H1 (cell line): ENCODE results near the gene CCDC159. TPM values are rescaled to one million over a fixed set of nuclear protein-coding genes. Genes with fewer than 3 reads are reported as not detected.
A peak's percentile ranks its signal among the peaks of the same experiment; 100 is the strongest.

Source experiments
- CTCF ChIA-PET: fragments of 300-600 bp; sonication (Branson Sonifier 250); formaldehyde crosslinking; loops from one replicate; lab custom pipeline; 2021; ENCODE audit not compliant: partially characterized antibody; lab: Charles Lee
- POLR2A ChIA-PET: fragments of 300-600 bp; sonication (Branson Sonifier 250); formaldehyde crosslinking; loops from one replicate; lab custom pipeline; 2021; ENCODE audit warnings: inconsistent platforms; ENCODE audit not compliant: partially characterized antibody; lab: Charles Lee
- DNase-seq, 2 experiments: peaks; one replicate each; pipeline versions ENCODE4 v3.0.0 to v3.0.0-alpha.2; 2010 to 2022; ENCODE audit warnings: low spot score in 2 of 2, low read depth in 1 of 2, mixed read lengths in 1 of 2
- FAIRE-seq: peaks from 2 replicates; lab custom pipeline; 2011; peaks lifted over from hg19 to GRCh38; lab: Jason Lieb, UNC
- H2AFZ ChIP-seq: 2 replicates; pipeline ENCODE4 v1.8.1; 2012; ENCODE audit warnings: low read length, inconsistent platforms
- H2AK5ac ChIP-seq: 2 replicates; pipeline ENCODE4 v1.6.1; 2013; ENCODE audit warnings: low read depth, low read length
- H2BK120ac ChIP-seq: replicated peaks from 2 replicates; pipeline ENCODE3; 2013; ENCODE audit warnings: low read depth, low read length, inconsistent platforms
- H2BK12ac ChIP-seq: 2 replicates; pipeline ENCODE4 v1.6.1; 2013; ENCODE audit warnings: low read depth, low read length
- H2BK15ac ChIP-seq: 2 replicates; pipeline ENCODE4 v1.6.1; 2013; ENCODE audit warnings: low read length
- H2BK20ac ChIP-seq: 2 replicates; pipeline ENCODE4 v1.6.1; 2013; ENCODE audit warnings: low read length
- H2BK5ac ChIP-seq: 2 replicates; pipeline ENCODE4 v1.6.1; 2013; ENCODE audit warnings: low read depth, low read length
- H3K14ac ChIP-seq: 2 replicates; pipeline ENCODE4 v1.6.1; 2013; ENCODE audit warnings: inconsistent platforms; ENCODE audit not compliant: insufficient read length
- H3K18ac ChIP-seq: 2 replicates; pipeline ENCODE4 v1.6.1; 2013; ENCODE audit warnings: low read length; ENCODE audit errors: extremely low read depth
- H3K23ac ChIP-seq: 2 replicates; pipeline ENCODE4 v1.6.1; 2013; ENCODE audit warnings: inconsistent platforms; ENCODE audit not compliant: insufficient read length
- H3K23me2 ChIP-seq: 2 replicates; pipeline ENCODE4 v1.6.1; 2013; ENCODE audit warnings: low read depth, low read length
- H3K27ac ChIP-seq: 2 replicates; pipeline ENCODE4 v1.6.1; 2011; ENCODE audit warnings: low read depth, low read length, inconsistent platforms
- H3K27me3 ChIP-seq, 4 experiments: replicated peaks in 1 of 4; 1 replicate in 1 of 4; 2 replicates in 3 of 4; pipeline versions ENCODE4 v1.6.1 to v1.8.1; 2011 to 2013; ENCODE audit warnings: low read length in 3 of 4, mild to moderate bottlenecking in 3 of 4, inconsistent platforms in 2 of 4, mixed read lengths in 2 of 4, moderate library complexity in 1 of 4; ENCODE audit not compliant: control insufficient read depth in 3 of 4, insufficient read depth in 3 of 4; ENCODE audit errors: extremely low read depth in 1 of 4
- H3K36me3 ChIP-seq, 4 experiments: 2 replicates each; pipeline versions ENCODE4 v1.6.1 to v1.8.1; 2011 to 2013; ENCODE audit warnings: mild to moderate bottlenecking in 4 of 4, low read length in 3 of 4, moderate library complexity in 2 of 4, control low read depth in 1 of 4, inconsistent platforms in 1 of 4; ENCODE audit not compliant: insufficient read depth in 4 of 4, control insufficient read depth in 2 of 4
- H3K4ac ChIP-seq: replicated peaks from 2 replicates; pipeline ENCODE3; 2013; ENCODE audit warnings: low read length, low read depth, mixed read lengths, inconsistent platforms; ENCODE audit not compliant: insufficient read length
- H3K4me1 ChIP-seq, 4 experiments: replicated peaks in 1 of 4; 1 replicate in 1 of 4; 2 replicates in 3 of 4; pipeline versions ENCODE4 v1.6.1 to v1.8.1; 2011 to 2013; ENCODE audit warnings: low read length in 3 of 4, inconsistent platforms in 2 of 4, mixed read lengths in 1 of 4; ENCODE audit not compliant: insufficient read depth in 4 of 4, control insufficient read depth in 3 of 4
- H3K4me2 ChIP-seq, 2 experiments: 2 replicates each; pipeline versions ENCODE4 v1.6.1 to v1.8.1; 2011 to 2013; ENCODE audit warnings: low read depth in 2 of 2, low read length in 2 of 2, control low read depth in 1 of 2, inconsistent platforms in 1 of 2, mild to moderate bottlenecking in 1 of 2; ENCODE audit not compliant: insufficient read depth in 1 of 2
- H3K4me3 ChIP-seq, 4 experiments: fragments of 200-600, 300-600 bp in 1 of 4; sonication (generic), shearing (Covaris generic), sonication (Bioruptor Twin) in 1 of 4; 2 replicates each; pipeline versions ENCODE4 v1.5.1 to v1.8.1; 2011 to 2016; ENCODE audit warnings: low read length in 4 of 4, low read depth in 3 of 4, control low read depth in 2 of 4, inconsistent platforms in 2 of 4, mild to moderate bottlenecking in 2 of 4, mixed read lengths in 1 of 4, moderate library complexity in 1 of 4; ENCODE audit not compliant: insufficient read depth in 2 of 4; ENCODE audit errors: extremely low read depth in 1 of 4
- H3K56ac ChIP-seq: replicated peaks from 2 replicates; pipeline ENCODE3; 2013; ENCODE audit warnings: low read depth, mild to moderate bottlenecking, mixed read lengths, low read length, inconsistent platforms; ENCODE audit not compliant: insufficient read length
- H3K79me1 ChIP-seq: 2 replicates; pipeline ENCODE4 v1.6.1; 2013; ENCODE audit warnings: low read depth, low read length, control low read depth
- H3K79me2 ChIP-seq, 2 experiments: 2 replicates each; pipeline versions ENCODE4 v1.6.1 to v1.8.1; 2012 to 2013; ENCODE audit warnings: low read length in 2 of 2, mild to moderate bottlenecking in 2 of 2, inconsistent platforms in 1 of 2; ENCODE audit not compliant: insufficient read depth in 2 of 2, control insufficient read depth in 1 of 2
- H3K9ac ChIP-seq, 4 experiments: replicated peaks in 1 of 4; 1 replicate in 1 of 4; 2 replicates in 3 of 4; pipeline versions ENCODE4 v1.6.1 to v1.8.1; 2011 to 2013; ENCODE audit warnings: low read depth in 3 of 4, low read length in 3 of 4, control low read depth in 2 of 4, mild to moderate bottlenecking in 2 of 4, moderate library complexity in 2 of 4, inconsistent platforms in 1 of 4; ENCODE audit errors: extremely low read depth in 1 of 4
- H3K9me3 ChIP-seq, 2 experiments: 2 replicates each; pipeline versions ENCODE4 v1.6.1 to v1.8.1; 2012 to 2013; ENCODE audit warnings: mild to moderate bottlenecking in 2 of 2, moderate library complexity in 2 of 2, control low read depth in 1 of 2, inconsistent platforms in 1 of 2, low read depth in 1 of 2, low read length in 1 of 2, mixed read lengths in 1 of 2; ENCODE audit not compliant: insufficient read depth in 2 of 2
- H4K20me1 ChIP-seq, 2 experiments: replicated peaks in 1 of 2; 2 replicates each; pipeline versions ENCODE3 to v1.8.1; 2011 to 2013; ENCODE audit warnings: inconsistent platforms in 2 of 2, low read length in 2 of 2, mild to moderate bottlenecking in 1 of 2; ENCODE audit not compliant: insufficient read depth in 2 of 2, control insufficient read depth in 1 of 2
- H4K5ac ChIP-seq: 2 replicates; pipeline ENCODE4 v1.6.1; 2013; ENCODE audit warnings: low read length, low read depth, mixed read lengths, inconsistent platforms; ENCODE audit not compliant: insufficient read length
- H4K8ac ChIP-seq: 2 replicates; pipeline ENCODE4 v1.8.0; 2013; ENCODE audit warnings: mild to moderate bottlenecking, moderate library complexity, low read length, inconsistent platforms; ENCODE audit not compliant: insufficient read depth; ENCODE audit errors: extremely low read depth
- H4K91ac ChIP-seq: replicated peaks from 2 replicates; pipeline ENCODE3; 2013; ENCODE audit warnings: low read length, mixed read lengths, inconsistent platforms; ENCODE audit not compliant: insufficient read length
- EGR1 ChIP-seq: IDR thresholded peaks from 2 replicates; pipeline ENCODE4 v1.6.1; 2011; ENCODE audit warnings: low read depth, low read length, borderline replicate concordance
- WGBS, 2 experiments: shearing (Covaris generic) in 1 of 2; methylation state at CpG; one replicate each; pipeline versions ENCODE4 v1.1.6 to v1.1.7; 2013 to 2015; ENCODE audit warnings: low lambda C conversion rate in 2 of 2, mixed read lengths in 2 of 2, inconsistent platforms in 1 of 2, low coverage in 1 of 2, missing lambda C conversion rate in 1 of 2; ENCODE audit not compliant: insufficient replicate concordance in 2 of 2, insufficient coverage in 1 of 2, insufficient read length in 1 of 2; ENCODE audit errors: extremely low coverage in 1 of 2, missing lambda C conversion rate in 1 of 2; 5-methylcytosine and 5-hydroxymethylcytosine counted together
- polyA plus RNA-seq, 7 experiments: library from polyadenylated mRNA; depleted of rRNA in 3 of 7; stranded (reverse) in 5 of 7; unstranded in 2 of 7; fragments of >200 nt in 5 of 7; fragments of 200-250 nt in 2 of 7; gene quantifications; 1 replicate in 5 of 7; 2 replicates in 1 of 7; 4 replicates in 1 of 7; pipeline versions ENCODE4 v1.2.1 to v1.2.3, GENCODE V29; 2011 to 2013; ENCODE audit warnings: missing spikeins in 2 of 7, mixed read lengths in 2 of 7
- total RNA-seq: library from RNA; stranded (reverse); fragmentation: NEBNext Ultra II Directional; extraction: Animal tissue kit (Norgen Biotek cat#: 25700); gene quantifications from 2 replicates; pipeline ENCODE4 v1.2.1, GENCODE V29; 2021

The CCDC159 gene
- total and polyA plus RNA-seq, 2 of the 8 experiments (the other 6 are each of a cell fraction or from before 2014, with no cell fraction given) = 4.0 to 5.4 TPM

- peaks cover 0 to 3% of the 10 kb centered on the region in 2 experiments; a peak in 1 of 4 replicates for H3K79me2 ChIP-seq
- H3K27ac ChIP-seq = no peak overlapping the region
- peaks cover 5% of the 10 kb centered on the region; the same call in 1 of the 2 replicates for H3K79me1 ChIP-seq
- no peak overlapping the region for H2AK5ac ChIP-seq
- H3K23me2 ChIP-seq = peaks cover 12% of the 10 kb centered on the region
- POLR2A ChIA-PET = interaction anchor here (1.2 to 1.3 kb wide), 2 partner anchors 20 to 36 kb away, joined by 3 read pairs; no protein-coding TSS in a partner anchor
- no peak overlapping the region for H2BK5ac ChIP-seq
- TF ChIP-seq EGR1 = no peak
- H3K56ac ChIP-seq = no peak overlapping the region
- no peak overlapping the region for H2BK20ac ChIP-seq
- H4K20me1 ChIP-seq = no peaks in the 10 kb centered on the region
- no peak overlapping the region for H2BK15ac ChIP-seq
- no peak overlapping the region for H2BK12ac ChIP-seq
- no peak overlapping the region for H3K18ac ChIP-seq
- H4K91ac ChIP-seq = no peak overlapping the region
- DNase-seq (no peak), FAIRE-seq (no peak)
- H2AFZ ChIP-seq = no peak overlapping the region
- H3K36me3 ChIP-seq = no peaks in the 10 kb centered on the region
- H3K4me3 ChIP-seq = peak overlapping the region; percentile 63 to 94 (median 84)
- no peak overlapping the region for H3K4ac ChIP-seq
- H4K5ac ChIP-seq = no peak overlapping the region
- no peak overlapping the region for H3K23ac ChIP-seq
- no peak overlapping the region for H4K8ac ChIP-seq
- no peak overlapping the region for H3K14ac ChIP-seq
- no peaks in the 10 kb centered on the region for H3K27me3 ChIP-seq
- H3K4me2 ChIP-seq = peak overlapping the region; percentile 69 to 99
- H3K4me1 ChIP-seq = peaks cover 0 to 10% (median 6%) of the 10 kb centered on the region in 4 experiments; a peak in 5 of 7 replicates
- H3K9ac ChIP-seq = no peak overlapping the region
- no peak overlapping the region for H2BK120ac ChIP-seq
- CTCF ChIA-PET = interaction anchor here (0.8 to 1.9 kb wide), 5 partner anchors 13 to 209 kb away, joined by 3 to 6 read pairs (median 3); partner anchors contain the start of gene TSPAN16
- peaks cover 0 to 6% of the 10 kb centered on the region in 2 experiments; a peak in 1 of 4 replicates for H3K9me3 ChIP-seq
- 59% methylated on average over 13 of the region's 15 CpGs; no CpG with 5 or more reads in 1 of the 2 experiments for whole genome bisulfite sequencing, 2 experiments
Measured at GRCh38 chr19:11345122-11345803, 1.1 kb upstream of the CCDC159 start.
